Mucosa of descending colon (tissue), 3 donors: ENCODE results near the gene JMJD1C. TPM values are rescaled to one million over a fixed set of nuclear protein-coding genes. Genes with fewer than 3 reads are reported as not detected.

Experiments
- ATAC-seq: fragments of 200-7000 bp; cut with Tn5 transposase; one replicate; pipeline ENCODE4 v1.9.1; 2020; ENCODE audit warnings: mild to moderate bottlenecking, moderate library complexity
- DNase-seq, 3 donors: peaks; one replicate each; pipeline ENCODE4 v3.0.0-alpha.2; 2020
- H3K36me3 ChIP-seq: fragments of 200-600 bp; one replicate; pipeline ENCODE4 v1.8.0; 2021; ENCODE audit warnings: low read depth, mild to moderate bottlenecking
- H3K4me1 ChIP-seq: fragments of 200-600 bp; one replicate; pipeline ENCODE4 v1.8.0; 2021; ENCODE audit warnings: low read depth, mild to moderate bottlenecking
- H3K4me3 ChIP-seq: fragments of 200-600 bp; one replicate; pipeline ENCODE4 v1.8.0; 2021; ENCODE audit warnings: mild to moderate bottlenecking
- H3K9me3 ChIP-seq: fragments of 200-600 bp; one replicate; pipeline ENCODE4 v1.8.0; 2021; ENCODE audit warnings: mild to moderate bottlenecking
- CTCF ChIP-seq: fragments of 200-600 bp; IDR thresholded peaks from one replicate; pipeline ENCODE4 v1.8.0; 2022; ENCODE audit warnings: antibody characterized with exemption, mild to moderate bottlenecking
- intact Hi-C, 2 donors: fragments of 100-400 bp; cut with DNase I in 1 of 2; cut with micrococcal nuclease in 1 of 2; formaldehyde crosslinking; loops; one replicate each; pipeline versions ENCODE4 v1.11.0 to v1.11.1; 2022; cut with DNase I, micrococcal nuclease
- total RNA-seq, 3 donors: library from RNA; stranded (reverse); fragmentation: NEBNext Ultra II Directional in 2 of 3; extraction: Animal tissue kit (Norgen Biotek cat#: 25700) in 2 of 3; gene quantifications; one replicate each; pipeline versions ENCODE4 v1.2.1 to v1.2.4, GENCODE V29; 2021 to 2023
- donor health status: DM: no; HTN: no; CAD: no; lungs with moderate emphysema.
- donor health status: DM: no; HTN: no; CAD: no.
- donor health status: DM: no; HTN: yes; CAD: no.

The JMJD1C gene
- total RNA-seq, 3 donors from 2014 or later = 54.1 to 83.8 (median 82.1) TPM

GRCh38 chr10:63415640-63416244 is 50.0 kb downstream of the JMJD1C start:
- intact Hi-C loops = no loop called here
- no peaks in the 10 kb centered on the region for H3K9me3 ChIP-seq
- no peaks in the 10 kb centered on the region for H3K4me1 ChIP-seq
- ATAC-seq (no peak), DNase-seq (no peak)
- H3K36me3 ChIP-seq = no peaks in the 10 kb centered on the region
- H3K4me3 ChIP-seq = no peak overlapping the region
- TF ChIP-seq CTCF = no peak

GRCh38 chr10:63414481-63415260 is 51.1 kb downstream of the JMJD1C start:
- ATAC-seq = no peak

GRCh38 chr10:63413429-63413828 is 52.3 kb downstream of the JMJD1C start:
- Histone ChIP-seq H3K4me1 (no peaks in the 10 kb centered on the region), H3K9me3 (no peaks in the 10 kb centered on the region), H3K4me3 (no peak overlapping the region), H3K36me3 (no peaks in the 10 kb centered on the region)
- ATAC-seq = no peak
- DNase-seq = no peak
- intact Hi-C loops = no loop called here
- no peak for TF ChIP-seq CTCF

More at GRCh38 chr10:63414481-63415260, 51.1 kb downstream of the JMJD1C start:
- Histone ChIP-seq H3K9me3 (no peaks in the 10 kb centered on the region), H3K4me3 (no peak overlapping the region), H3K4me1 (no peaks in the 10 kb centered on the region), H3K36me3 (no peaks in the 10 kb centered on the region)
- intact Hi-C loops = no loop called here
- no peak for TF ChIP-seq CTCF
- DNase-seq = no peak

- intact Hi-C loops = no loop called here
- Histone ChIP-seq H3K4me3 (no peak overlapping the region), H3K36me3 (no peaks in the 10 kb centered on the region), H3K4me1 (no peaks in the 10 kb centered on the region), H3K9me3 (no peaks in the 10 kb centered on the region)
- no peak for DNase-seq
- no peak for TF ChIP-seq CTCF
- ATAC-seq = no peak
Measured at GRCh38 chr10:63412304-63412703, 53.5 kb downstream of the JMJD1C start.

GRCh38 chr10:63410633-63411032 is 55.1 kb downstream of the JMJD1C start:
- no peak overlapping the region for H3K4me3 ChIP-seq
- ATAC-seq (no peak), DNase-seq (no peak)
- no peaks in the 10 kb centered on the region for H3K9me3 ChIP-seq
- intact Hi-C loops = no loop called here
- H3K36me3 ChIP-seq = no peaks in the 10 kb centered on the region
- TF ChIP-seq CTCF = no peak
- no peaks in the 10 kb centered on the region for H3K4me1 ChIP-seq
